GM18508 (cell line): ENCODE results near the gene DFFB.
A peak's percentile ranks its signal among the peaks of the same experiment; 100 is the strongest.
"Not testable (repeated sequence)": the region's sequence is repeated elsewhere in the genome, so short reads cannot be mapped to it uniquely, and the experiment has no call there.

Source experiments
- ATAC-seq: cut with Tn5 transposase; IDR thresholded peaks from one replicate; pipeline ENCODE4 v1.9.1; 2021; ENCODE audit warnings: moderate number of reproducible peaks; ENCODE audit not compliant: insufficient read depth, unreplicated experiment

DFFB gene, protein sequence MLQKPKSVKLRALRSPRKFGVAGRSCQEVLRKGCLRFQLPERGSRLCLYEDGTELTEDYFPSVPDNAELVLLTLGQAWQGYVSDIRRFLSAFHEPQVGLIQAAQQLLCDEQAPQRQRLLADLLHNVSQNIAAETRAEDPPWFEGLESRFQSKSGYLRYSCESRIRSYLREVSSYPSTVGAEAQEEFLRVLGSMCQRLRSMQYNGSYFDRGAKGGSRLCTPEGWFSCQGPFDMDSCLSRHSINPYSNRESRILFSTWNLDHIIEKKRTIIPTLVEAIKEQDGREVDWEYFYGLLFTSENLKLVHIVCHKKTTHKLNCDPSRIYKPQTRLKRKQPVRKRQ

DNA sequence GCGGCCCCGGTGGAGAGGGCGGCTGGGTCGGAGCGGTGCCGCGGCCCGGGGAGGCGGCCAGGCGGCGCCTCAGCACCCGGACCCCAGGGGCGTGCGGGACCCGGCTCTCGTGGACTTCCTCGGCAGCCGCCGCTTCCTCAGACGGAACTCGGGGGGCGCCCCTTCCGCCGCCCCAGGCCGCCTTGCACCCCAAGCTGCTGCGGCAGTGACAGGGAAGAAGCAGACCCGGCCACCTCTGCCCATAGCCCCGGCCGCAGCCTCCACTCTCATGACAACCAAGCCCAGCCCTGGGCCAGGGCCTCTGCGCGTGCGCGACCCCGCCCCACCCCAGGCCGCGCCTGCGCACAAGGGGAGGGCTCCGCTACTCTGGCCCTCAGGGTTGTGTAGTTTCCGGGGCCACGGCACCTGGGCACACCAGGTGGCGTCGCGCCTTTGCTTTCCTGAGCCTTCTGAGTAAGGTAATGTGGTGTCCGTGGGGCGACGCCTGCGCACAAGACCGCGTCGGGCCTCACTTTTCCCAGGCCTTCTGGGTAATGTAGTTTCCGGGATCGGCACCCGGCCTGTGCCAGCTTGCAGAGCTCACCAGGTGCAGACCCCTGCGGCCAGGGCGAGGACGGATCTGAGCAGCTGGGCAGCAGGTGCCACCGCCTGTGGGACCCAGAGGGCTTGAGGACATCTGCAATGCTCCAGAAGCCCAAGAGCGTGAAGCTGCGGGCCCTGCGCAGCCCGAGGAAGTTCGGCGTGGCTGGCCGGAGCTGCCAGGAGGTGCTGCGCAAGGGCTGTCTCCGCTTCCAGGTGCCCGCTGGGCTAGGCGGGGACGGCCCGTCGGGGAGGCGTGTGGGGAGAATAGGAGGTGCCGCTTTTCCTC lies at the start of gene DFFB, which contains the start of gene CEP104:
Gene DFFB (plus strand): TSS at position 554 of the 868 bp plus-strand sequence. CDS start 128 bp downstream, at position 682.
Gene CEP104 (minus strand): TSS at position 289 of the 868 bp plus-strand sequence. CDS start 4,804 bp downstream, outside the sequence.
- peak; percentile 81 for ATAC-seq

DNA sequence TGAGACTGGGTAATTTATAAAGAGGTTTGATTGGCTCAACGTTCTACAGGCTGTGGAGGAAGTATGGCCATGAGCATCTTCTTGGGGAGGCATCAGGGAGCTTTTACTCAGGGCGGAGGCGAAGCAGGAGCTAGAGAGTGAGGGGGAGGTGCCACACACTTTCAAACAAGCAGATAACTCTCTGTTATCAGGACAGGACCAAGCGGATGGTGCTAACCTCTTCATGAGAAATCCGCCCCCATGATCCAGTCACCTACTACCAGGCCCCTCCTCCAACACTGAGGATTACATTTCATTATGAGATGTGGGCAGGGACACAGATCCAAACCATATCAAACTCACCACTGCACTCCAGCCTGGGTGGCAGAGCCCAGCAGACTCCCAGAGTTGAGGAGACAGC lies 49.5 kb upstream of the DFFB start:
- ATAC-seq = no peak

DNA sequence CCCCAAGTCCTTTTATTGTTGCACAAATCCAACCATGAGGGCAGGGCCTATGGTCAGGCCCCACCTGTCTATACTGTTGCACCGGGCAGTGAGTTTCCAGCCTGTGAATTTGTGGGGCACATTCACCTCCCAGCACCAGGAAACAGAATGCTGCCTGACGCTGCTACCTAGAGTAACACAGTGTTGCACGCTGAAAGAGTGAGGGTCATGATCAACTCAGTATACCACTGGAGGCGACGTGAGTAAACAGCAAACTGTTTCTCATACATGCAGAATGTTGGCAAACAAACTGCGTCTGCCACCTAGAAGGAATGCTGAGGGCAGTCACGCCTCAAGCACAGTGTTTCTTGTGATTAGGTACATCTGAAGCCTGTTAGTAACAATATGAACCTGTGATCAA lies 47.6 kb upstream of the DFFB start:
- ATAC-seq = no peak

DNA sequence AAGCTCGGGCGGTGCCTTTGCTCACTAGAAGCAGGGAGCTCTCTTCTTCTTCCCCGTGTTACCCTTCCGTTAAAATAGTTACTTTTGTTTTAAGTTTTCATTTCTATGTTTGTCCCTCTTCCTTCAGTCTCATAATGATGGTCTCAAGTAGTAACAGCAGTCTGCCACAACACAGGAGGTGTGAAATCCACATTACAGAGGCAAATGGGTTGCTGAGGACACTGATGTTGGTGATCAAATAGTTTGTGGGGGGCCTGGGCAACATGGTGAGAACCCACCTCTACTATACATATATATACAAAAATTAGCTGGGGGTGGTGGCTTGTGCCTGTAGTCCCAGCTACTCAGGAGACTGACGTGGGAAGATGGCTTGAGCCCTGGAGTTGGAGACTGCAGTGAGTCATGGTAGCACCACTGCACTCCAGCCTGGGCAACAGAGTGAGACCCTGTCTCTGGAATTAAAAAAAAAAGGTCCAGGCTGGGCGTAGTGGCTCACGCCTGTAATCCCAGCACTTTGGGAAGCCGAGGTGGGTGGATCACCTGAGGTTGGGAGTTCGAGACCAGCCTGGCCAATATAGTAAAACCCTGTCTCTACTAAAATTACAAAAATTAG lies 47.0 kb upstream of the DFFB start:
- ATAC-seq = not testable (repeated sequence)

DNA sequence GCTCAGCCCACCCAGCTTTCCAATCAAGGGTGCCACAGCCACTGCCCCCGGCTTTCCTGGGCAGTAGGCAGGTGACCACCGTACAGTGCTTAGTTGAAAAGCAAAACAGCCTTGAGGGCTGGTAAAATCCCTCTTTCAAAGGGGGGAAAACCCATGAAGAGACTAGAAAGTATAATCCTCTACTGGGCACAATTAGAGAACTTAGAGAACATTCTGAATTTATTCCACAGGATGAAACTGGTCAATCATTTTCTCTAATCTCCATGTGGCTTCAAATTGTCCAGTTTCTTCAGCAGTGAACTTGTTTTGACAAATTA lies 45.7 kb upstream of the DFFB start:
- no peak for ATAC-seq

DNA sequence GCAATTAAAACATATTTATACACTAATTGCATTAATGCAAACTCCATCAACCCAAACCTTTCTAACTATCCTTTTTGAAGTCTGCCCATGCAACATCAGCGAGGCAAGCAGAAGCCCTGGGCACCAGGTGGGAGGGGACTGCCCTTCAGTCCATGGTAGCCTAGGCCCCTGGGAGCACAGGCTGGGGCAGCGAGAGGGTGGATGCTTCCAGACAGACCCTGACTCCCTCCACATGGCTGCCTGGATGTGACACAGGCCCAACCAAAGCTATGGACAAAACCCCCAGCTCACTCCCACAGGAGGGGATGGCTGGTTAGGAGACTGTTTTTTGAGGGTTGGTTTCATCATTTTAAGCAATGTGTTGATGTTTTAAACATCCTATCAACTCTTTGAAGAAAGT lies 43.2 kb upstream of the DFFB start:
- ATAC-seq = no peak

DNA sequence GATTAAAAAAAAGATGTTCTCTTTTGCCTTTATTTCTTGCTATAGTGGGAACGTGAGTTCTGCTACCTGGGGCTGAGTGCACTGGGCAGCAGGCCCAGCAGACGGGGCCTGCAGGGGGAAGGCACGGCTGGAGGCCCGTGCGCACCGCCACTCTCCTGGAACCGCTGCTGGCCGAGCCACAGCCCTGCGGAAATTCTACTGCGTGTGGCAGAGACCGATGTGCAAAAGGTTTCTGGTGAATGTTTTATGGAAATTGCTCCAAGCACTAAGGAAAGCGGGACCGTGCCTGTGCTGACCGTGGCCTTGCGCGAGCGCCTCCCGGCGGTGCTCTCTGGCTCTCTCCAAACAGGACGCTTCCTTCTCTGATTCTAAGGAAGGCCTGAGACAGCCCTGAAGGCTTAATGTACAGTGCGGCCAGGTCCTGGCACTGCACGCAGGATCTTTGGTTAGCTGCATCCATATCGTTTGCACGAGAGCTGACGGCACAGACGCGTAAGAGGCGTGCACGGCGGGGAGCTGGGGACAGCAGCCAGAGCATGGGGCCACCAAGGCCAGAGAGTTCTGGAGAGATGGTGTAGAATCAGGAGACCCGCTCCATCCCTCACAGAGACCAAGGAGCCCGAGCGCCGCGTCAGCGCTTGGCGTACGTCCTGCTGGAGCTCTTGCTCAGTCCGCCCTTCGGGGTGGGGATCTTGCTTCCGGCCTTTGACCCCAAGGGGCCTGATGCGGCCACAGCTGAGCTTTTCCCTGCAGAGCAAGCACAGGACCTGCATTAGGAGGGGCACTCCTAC lies 42.3 kb upstream of the DFFB start:
- ATAC-seq = no peak

DNA sequence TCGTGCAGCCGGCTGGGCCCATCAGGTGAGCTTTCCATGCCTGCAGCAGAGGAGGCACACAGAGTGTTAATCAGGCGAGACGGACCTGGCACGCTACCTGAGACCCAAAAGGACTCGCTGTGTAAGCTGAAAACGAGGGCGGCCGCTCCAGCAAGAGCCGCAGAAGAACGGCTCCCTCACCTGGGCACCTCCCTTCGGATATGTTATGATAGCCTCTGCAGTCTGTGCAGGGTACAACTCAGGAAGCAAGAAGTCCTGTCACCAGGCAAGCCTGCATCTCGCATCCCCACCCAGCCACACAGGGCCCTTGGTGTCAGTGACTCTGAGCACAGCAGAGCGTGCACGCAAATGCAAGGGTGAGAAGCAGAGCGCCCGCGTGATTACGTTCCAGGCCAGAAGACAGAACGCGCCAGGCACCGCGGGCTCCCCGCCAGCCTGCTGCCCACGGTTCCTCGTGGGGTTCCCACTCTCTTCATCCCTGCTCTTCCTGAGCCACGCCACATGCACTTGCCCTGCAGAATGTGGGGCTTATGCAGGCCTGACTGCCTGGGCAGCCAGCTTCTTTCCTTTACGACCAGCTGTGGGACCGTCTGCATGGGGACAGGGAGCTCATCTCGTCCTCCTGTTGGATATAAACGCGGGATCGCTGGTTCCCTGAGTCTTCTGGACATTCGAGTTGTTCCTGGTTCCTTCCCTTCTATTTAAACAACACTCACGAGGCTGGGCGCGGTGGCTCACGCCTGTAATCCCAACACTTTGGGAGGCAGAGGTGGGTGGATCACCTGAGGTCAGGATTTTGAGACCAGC lies 40.7 kb upstream of the DFFB start:
- ATAC-seq = no peak

DNA sequence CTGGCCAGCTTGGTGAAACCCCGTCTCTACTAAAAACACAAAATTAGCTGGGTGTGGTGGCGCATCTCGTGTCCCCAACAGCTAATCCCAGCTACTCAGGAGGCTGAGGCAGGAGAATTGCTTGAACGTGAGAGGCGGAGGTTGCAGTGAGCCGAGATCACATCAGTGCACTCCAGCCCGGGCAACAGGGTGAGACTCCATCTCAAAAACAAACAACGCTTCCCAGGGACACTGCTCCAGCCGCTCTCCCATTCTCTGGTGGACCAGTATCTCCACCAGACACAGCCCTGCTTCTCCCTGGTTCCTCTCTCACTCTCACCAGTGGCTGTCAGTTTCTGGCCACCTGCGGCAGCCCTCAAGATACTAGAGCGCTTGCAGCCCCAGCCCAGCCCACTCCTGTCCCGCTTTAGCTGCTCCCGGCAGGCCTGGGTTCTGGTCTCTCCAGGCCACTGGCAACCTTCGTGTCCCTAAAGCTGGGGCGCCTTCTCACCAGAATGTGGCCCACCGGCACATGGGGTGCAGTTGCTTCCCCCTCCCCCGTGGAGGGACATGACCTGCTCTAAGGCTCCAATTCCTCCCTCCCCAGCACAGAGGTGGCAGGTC lies 40.0 kb upstream of the DFFB start:
- no peak for ATAC-seq

DNA sequence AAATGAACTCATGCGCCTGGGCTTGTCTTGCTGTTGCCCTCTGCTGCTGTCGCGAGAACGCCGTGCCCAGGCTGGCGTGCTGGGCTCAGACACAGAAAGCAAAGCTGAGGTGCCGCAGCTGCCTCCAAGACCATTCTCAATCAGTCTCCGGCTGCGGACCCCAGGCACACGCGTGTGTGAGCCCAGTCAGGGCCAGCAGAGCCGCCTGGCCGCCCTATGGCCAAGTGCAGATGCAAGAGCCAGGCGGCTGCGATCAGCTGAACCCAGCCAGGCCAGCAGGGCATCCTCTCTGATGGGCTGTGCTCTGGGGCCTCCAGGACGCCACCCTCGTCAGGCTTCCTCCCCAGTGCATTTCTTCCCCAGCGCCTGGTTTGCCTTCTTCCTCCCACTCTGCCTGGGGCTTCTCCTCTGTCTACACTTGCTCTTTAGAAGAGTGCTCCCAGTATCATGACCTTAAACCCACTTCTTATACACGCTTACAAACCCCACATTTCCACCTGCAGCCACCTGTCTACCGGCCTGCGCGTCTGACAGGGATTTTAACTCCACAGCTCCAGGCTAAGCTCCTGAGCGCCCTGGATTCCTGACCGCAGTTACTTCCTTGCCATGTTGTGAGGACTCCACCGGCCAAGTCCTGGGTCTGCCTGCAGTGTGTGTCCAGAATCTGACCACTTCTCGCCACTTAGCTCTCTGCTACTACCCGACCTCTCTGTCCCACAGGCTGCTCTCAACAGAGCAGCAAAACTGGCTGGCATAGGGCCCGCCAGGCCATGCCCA lies 39.3 kb upstream of the DFFB start:
- no peak for ATAC-seq

DNA sequence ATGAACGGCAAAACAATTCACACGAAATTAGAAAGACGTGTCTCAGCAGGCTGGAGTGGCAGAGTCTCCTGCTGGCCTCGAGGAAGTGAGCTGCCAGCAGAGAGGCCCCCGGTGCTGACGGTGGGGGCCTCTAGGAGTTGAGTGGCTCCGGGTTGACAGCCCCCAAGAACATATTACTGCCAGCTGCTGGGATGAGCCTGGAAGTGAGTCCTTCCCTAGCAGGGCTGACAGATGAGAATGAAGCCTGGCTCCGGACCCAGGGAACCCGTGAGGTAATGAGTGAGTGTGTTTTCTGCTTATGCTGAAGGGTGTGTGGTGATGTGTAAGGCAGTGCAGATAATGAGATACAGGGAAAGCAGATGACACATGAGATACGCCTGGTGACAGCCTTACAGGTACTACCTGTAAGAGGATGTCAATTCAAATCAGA lies 37.5 kb upstream of the DFFB start:
- no peak for ATAC-seq

DNA sequence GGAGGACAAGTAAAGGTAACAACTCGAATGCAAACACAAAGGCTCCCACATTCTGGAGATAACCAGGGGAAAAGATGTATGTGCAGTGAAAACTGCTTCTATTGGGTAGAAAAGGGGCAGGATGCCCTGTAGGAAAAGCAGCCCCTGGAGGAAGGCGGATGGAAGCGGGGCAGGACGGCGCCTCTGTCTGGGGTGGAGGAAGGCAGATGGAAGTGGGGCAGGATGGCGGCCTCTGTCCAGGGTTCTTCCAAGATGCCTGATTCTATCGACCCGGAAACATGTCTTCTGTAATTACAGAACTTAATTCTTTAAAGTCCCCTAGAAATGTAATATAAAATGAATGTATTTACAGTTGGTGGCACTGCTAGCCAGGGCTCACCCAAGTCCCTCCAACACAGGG lies 37.0 kb upstream of the DFFB start:
- ATAC-seq = no peak

DNA sequence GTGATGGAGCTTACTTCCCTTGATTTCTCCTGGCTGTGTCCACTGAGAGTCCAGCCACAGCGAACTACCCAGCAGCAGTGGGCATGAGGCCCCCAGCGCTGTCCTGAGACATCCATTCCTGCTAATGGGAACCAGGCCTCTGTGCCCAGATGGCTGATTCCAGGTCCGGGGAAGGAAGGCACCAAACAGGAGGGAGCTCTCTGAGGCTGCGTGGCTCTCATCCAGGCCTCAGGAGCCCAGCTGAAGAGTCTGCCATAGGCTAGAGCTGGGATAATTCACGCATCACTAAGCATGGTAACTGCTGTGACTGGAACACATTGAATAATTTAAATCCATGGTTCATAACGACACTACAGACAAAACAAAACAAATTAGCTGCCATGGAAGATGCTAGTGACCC lies 36.3 kb upstream of the DFFB start:
- no peak for ATAC-seq

DNA sequence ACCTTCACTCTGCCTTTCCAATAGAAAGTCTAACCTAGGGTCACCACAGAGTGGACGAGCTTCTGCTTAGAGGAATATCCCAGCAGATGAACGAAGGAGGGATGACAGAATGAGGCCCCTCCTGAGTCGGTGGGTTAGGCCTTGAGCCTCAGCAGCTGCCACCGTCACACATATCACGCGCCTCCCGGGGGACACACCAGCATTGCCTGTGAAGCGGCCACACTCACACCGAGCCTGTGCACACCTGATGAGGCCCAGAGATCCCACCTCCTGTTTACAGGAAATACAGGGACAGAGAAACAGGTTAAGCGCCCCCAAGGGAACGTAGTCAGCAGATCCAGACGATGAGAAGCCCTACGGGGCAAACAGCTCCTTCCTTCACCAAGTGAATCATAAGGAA lies 35.8 kb upstream of the DFFB start:
- ATAC-seq = no peak

DNA sequence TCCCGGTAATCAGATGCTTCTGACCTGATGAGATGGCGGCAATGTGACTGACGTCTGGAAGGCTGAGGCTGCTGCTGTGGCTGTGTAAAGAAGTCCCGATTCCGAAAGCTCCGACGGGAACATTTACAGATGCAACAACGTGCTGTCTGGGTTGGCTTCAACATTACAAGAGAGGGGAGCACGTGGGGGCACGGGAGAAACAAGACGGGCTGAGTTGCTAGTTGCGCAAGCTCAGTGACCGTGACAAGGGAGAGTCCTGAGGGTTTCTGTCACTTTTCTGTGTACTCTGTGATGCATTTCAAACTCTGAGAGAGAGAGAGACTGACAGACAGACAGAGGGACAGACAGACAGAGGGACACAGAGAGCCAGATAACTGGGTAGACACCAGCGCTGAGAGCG lies 35.4 kb upstream of the DFFB start:
- no peak for ATAC-seq

DNA sequence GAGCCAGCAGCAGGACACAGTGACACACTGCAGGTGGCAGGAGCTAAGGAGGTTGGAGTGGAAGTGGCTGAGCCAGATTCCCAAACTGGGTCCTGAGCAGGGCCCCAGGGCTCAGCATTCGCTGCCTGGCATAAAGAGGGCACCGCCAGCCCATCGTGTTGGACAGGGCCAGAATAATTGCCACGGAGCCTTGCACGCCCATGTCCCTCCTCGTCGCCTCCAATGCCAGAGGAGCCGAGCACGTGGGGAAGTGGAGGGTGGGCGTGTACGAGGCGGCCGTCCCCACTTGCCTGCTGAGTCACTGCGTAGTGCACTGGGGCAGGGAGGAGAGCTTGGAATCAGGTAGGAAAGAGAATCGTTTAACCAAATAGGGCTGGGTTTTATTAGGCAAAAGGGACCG lies 34.9 kb upstream of the DFFB start:
- no peak for ATAC-seq

DNA sequence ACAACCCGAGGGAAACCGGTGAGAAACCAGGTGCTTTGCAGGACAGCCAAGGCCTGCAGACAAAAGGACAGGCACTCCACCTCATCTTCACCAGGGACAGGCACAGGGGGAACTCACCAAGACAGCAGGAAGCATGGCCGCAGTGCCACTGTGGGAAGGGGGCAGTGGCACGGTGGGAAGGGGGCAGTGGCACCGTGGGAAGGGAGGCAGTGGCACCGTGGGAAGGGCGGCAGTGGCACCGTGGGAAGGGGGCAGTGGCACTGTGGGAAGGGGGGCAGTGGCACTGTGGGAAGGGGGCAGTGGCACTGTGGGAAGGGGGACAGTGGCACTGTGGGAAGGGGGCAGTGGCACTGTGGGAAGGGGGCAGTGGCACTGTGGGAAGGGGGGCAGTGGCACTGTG lies 32.6 kb upstream of the DFFB start:
- no peak for ATAC-seq

DNA sequence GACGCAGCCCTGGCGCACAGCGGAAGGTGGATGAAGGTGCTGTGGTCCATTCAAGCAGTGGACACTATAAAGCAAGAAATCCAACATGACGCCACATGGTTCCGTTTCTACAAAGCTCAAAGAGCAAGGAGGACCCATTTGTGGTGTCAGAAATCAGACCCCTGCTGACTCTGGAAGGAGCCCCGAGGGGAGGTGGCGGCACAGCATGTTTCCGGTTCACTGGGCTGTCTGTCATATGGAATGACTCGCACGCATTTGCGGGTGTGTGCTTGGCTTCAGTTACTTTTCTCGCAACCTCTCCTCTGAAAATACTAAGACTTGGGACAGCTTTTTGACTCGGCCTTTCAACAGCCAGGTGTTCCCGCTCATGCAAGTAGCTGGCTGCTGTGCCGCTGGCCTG lies 31.9 kb upstream of the DFFB start:
- ATAC-seq = no peak
